ENCODE results near the gene FARS2. TPM values are rescaled to one million over a fixed set of nuclear protein-coding genes. Genes with fewer than 3 reads are reported as not detected.
A peak's percentile ranks its signal among the peaks of the same experiment; 100 is the strongest.

The FARS2 gene
- polyA plus RNA-seq, 1 experiment, result 17.9 TPM

DNA sequence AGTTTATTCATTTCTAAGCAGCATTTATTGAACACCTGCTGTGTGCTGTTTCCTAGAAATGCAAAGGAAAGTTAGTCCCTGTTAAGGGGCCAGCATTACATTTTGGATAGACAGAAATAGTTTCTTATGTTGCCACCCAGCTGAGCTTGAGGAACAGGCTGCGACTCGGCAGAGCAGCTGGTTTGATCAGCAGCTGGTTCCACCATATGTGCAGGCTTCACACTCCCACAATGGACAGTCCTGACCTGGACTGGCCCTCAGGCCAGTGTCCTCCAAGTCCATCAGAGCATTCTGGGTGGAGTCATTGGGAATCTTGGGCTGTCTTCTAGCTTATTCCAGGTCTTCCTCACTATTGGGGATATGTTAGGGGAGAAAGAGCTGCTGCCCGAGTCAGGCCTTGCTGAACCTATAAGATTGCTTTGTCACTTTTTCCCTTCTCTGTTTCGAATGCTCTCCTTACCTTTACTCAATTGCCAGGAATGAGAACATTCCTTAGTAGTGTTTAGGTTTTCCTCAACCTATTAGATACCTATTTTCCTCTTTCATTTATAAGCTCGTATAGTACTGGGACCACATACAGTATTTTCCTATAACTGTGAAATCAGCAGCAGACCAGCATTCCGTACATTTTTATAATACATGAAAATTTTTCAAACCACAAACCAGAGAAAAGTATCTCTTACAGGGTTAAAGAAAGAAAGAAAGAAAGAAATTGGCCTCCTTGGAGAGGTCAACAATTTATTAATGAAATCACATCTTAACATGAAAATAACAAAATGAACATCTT is 203.0 kb downstream of the FARS2 start:
- CTCF ChIA-PET, result interaction anchor here (1.4 to 1.8 kb wide), 2 partner anchors 8 to 18 kb away, joined by 3 to 4 read pairs; no protein-coding TSS in a partner anchor
- POLR2A ChIA-PET, result no interaction called here
- Histone ChIP-seq H3K27me3 (ENCODE audit: control insufficient read depth, insufficient read depth, low read length) (no peaks in the 10 kb centered on the region), H3K4me3 (ENCODE audit: low read depth, low read length) (no peak overlapping the region), H3K36me3 (ENCODE audit: control insufficient read depth, insufficient read depth, low read length) (no peaks in the 10 kb centered on the region)
- TF ChIP-seq, protein P1, sequence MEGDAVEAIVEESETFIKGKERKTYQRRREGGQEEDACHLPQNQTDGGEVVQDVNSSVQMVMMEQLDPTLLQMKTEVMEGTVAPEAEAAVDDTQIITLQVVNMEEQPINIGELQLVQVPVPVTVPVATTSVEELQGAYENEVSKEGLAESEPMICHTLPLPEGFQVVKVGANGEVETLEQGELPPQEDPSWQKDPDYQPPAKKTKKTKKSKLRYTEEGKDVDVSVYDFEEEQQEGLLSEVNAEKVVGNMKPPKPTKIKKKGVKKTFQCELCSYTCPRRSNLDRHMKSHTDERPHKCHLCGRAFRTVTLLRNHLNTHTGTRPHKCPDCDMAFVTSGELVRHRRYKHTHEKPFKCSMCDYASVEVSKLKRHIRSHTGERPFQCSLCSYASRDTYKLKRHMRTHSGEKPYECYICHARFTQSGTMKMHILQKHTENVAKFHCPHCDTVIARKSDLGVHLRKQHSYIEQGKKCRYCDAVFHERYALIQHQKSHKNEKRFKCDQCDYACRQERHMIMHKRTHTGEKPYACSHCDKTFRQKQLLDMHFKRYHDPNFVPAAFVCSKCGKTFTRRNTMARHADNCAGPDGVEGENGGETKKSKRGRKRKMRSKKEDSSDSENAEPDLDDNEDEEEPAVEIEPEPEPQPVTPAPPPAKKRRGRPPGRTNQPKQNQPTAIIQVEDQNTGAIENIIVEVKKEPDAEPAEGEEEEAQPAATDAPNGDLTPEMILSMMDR (IDR thresholded peaks at IDR 0.05; ENCODE audit: insufficient read depth, low read depth, low read length), result no peak
- no peak for DNase-seq (ENCODE audit: low read depth)

GRCh38 chr6:5466281-5467136 is 205.2 kb downstream of the FARS2 start:
- Histone ChIP-seq H3K36me3 (ENCODE audit: control insufficient read depth, insufficient read depth, low read length) (no peaks in the 10 kb centered on the region), H3K4me3 (ENCODE audit: low read depth, low read length) (no peak overlapping the region), H3K27me3 (ENCODE audit: control insufficient read depth, insufficient read depth, low read length) (no peaks in the 10 kb centered on the region)
- POLR2A ChIA-PET, result no interaction called here
- DNase-seq (ENCODE audit: low read depth), result peak; percentile 25
- TF ChIP-seq, protein P1 (IDR thresholded peaks at IDR 0.05; ENCODE audit: insufficient read depth, low read depth, low read length), result no peak
- CTCF ChIA-PET, result interaction anchor here (0.6 kb wide), 1 partner anchor 44 kb away, joined by 3 read pairs; no protein-coding TSS in a partner anchor

DNA sequence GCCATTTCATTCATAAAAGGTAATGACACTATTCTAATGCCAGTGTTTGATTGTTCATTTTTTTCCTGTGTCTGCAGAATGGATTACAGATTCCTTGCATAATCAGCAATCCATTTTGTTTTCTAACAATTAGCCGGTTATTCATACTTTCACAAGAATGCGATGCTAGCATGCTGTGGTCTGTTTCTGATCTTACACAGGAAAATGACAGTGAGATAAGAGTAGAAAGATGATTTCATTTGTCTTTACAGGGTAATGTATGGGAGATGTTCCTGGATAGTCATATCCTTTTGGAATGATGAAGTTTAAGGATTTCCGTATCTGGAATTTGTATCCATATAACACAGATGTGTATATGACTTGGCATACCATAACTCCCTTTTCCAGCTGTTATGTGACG is 207.3 kb downstream of the FARS2 start:
- TF ChIP-seq, protein P1 (IDR thresholded peaks at IDR 0.05; ENCODE audit: insufficient read depth, low read depth, low read length), result no peak
- POLR2A ChIA-PET, result no interaction called here
- CTCF ChIA-PET, result interaction anchor here (0.6 to 1.7 kb wide), 3 partner anchors 91 to 304 kb away, joined by 3 to 7 read pairs (median 4); no protein-coding TSS in a partner anchor
- Histone ChIP-seq H3K4me3 (ENCODE audit: low read depth, low read length) (no peak overlapping the region), H3K27me3 (ENCODE audit: control insufficient read depth, insufficient read depth, low read length) (no peaks in the 10 kb centered on the region), H3K36me3 (ENCODE audit: control insufficient read depth, insufficient read depth, low read length) (no peaks in the 10 kb centered on the region)
- no peak for DNase-seq (ENCODE audit: low read depth)

- TF ChIP-seq, protein P1 (IDR thresholded peaks at IDR 0.05; ENCODE audit: insufficient read depth, low read depth, low read length), result no peak
- no peaks in the 10 kb centered on the region for H3K36me3 ChIP-seq (ENCODE audit: control insufficient read depth, insufficient read depth, low read length)
- H3K27me3 ChIP-seq (ENCODE audit: control insufficient read depth, insufficient read depth, low read length), result no peaks in the 10 kb centered on the region
- ChIA-PET CTCF (interaction anchor here (0.7 to 3.1 kb wide), 5 partner anchors 8 to 303 kb away, joined by 3 to 30 read pairs (median 3); no protein-coding TSS in a partner anchor), POLR2A (no interaction called here)
- H3K4me3 ChIP-seq (ENCODE audit: low read depth, low read length), result no peak overlapping the region
- DNase-seq (ENCODE audit: low read depth), result no peak
Measured at GRCh38 chr6:5469101-5469846, 208.0 kb downstream of the FARS2 start.
